DOHH2 (cell line): ENCODE results near the gene GCGR.

Source experiments
- EZH2phosphoT487 ChIP-seq: fragments of 200-600 bp; sonication (generic); IDR thresholded peaks from 2 replicates; pipeline ENCODE4 v1.6.1; 2017; ENCODE audit warnings: borderline replicate concordance, mild to moderate bottlenecking, antibody characterized with exemption, low read length, moderate library complexity, mixed read lengths
- TF ChIP-seq, protein P1 (sequence below): fragments of 200-600 bp; sonication (generic); IDR thresholded peaks from one replicate; pipeline ENCODE4 v1.5.1; 2014; ENCODE audit warnings: antibody characterized with exemption, mild to moderate bottlenecking, low read depth, low read length; ENCODE audit not compliant: poor library complexity, severe bottlenecking

DNA sequence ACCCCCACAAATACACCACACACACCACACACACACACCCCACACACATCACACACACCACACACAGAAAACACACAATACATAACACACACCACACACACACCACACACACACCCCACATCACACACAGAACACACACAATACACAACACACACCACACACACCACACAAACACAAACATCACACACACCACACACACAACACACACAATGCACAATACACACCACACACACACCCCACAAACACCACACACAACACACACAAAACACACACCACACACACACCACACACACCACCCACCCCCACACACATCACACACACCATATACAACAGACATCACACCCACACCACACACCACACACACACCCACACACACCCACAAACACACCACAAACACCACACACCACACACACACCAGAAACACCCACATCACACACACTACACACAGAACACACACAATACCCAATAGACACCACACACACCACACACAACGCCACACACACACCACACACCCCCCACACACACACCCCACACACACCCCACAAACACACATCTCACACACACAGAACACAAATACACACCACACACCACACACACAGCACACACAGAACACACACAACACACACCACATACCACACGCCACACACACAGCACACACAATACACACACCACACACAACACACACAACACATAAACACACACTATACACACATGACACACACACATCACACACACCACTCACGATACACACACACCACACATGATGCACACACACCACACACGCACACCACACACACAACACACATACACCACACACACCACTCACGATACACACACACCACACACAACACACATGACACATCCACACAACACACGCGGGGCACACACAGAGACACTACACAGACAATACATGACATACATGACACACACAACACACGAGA is 11.0 kb upstream of the GCGR start:
- TF ChIP-seq, protein P1, sequence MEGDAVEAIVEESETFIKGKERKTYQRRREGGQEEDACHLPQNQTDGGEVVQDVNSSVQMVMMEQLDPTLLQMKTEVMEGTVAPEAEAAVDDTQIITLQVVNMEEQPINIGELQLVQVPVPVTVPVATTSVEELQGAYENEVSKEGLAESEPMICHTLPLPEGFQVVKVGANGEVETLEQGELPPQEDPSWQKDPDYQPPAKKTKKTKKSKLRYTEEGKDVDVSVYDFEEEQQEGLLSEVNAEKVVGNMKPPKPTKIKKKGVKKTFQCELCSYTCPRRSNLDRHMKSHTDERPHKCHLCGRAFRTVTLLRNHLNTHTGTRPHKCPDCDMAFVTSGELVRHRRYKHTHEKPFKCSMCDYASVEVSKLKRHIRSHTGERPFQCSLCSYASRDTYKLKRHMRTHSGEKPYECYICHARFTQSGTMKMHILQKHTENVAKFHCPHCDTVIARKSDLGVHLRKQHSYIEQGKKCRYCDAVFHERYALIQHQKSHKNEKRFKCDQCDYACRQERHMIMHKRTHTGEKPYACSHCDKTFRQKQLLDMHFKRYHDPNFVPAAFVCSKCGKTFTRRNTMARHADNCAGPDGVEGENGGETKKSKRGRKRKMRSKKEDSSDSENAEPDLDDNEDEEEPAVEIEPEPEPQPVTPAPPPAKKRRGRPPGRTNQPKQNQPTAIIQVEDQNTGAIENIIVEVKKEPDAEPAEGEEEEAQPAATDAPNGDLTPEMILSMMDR, result no peak
- TF ChIP-seq EZH2phosphoT487, result no peak
